ENCODE results near the gene MFAP2.

- TF ChIP-seq ZFP30 (CRISPR knock-in tag; IDR thresholded peaks at IDR 0.05) (no peak), TOX (CRISPR knock-in tag; IDR thresholded peaks at IDR 0.05; ENCODE audit: borderline replicate concordance) (no peak), PATZ1 (CRISPR knock-in tag; IDR thresholded peaks at IDR 0.05; ENCODE audit: borderline replicate concordance) (no peak), ZFP3 (CRISPR knock-in tag; IDR thresholded peaks at IDR 0.05) (no peak), ZC3H10 (CRISPR knock-in tag; IDR thresholded peaks at IDR 0.05) (no peak), GLIS3 (CRISPR knock-in tag; IDR thresholded peaks at IDR 0.05) (no peak), OSR1 (CRISPR knock-in tag; IDR thresholded peaks at IDR 0.05) (no peak), ZNF565 (CRISPR knock-in tag; conservative IDR thresholded peaks at IDR 0.05; ENCODE audit: low read depth) (no peak), POU6F1 (CRISPR knock-in tag; IDR thresholded peaks at IDR 0.05; ENCODE audit: borderline replicate concordance, low read depth) (no peak), ZNF70 (CRISPR knock-in tag; IDR thresholded peaks at IDR 0.05) (no peak), ESRRG (CRISPR knock-in tag; IDR thresholded peaks at IDR 0.05) (no peak), TCF4 (CRISPR knock-in tag; IDR thresholded peaks at IDR 0.05; ENCODE audit: borderline replicate concordance) (no peak), ARNTL (CRISPR knock-in tag; IDR thresholded peaks at IDR 0.05; ENCODE audit: borderline replicate concordance, low read depth) (no peak), RARB (CRISPR knock-in tag; IDR thresholded peaks at IDR 0.05) (no peak)
These were observed 6.5 kb upstream of the MFAP2 start for GRCh38 chr1:16986962-16987361.
